GM19238 (cell line): ENCODE data around the gene HOXA13.

Experiments used
- DNase-seq: peaks from one replicate; pipeline ENCODE4 v3.0.0; 2011; ENCODE audit warnings: low spot score; ENCODE audit not compliant: insufficient read length

The HOXA13 gene

DNA sequence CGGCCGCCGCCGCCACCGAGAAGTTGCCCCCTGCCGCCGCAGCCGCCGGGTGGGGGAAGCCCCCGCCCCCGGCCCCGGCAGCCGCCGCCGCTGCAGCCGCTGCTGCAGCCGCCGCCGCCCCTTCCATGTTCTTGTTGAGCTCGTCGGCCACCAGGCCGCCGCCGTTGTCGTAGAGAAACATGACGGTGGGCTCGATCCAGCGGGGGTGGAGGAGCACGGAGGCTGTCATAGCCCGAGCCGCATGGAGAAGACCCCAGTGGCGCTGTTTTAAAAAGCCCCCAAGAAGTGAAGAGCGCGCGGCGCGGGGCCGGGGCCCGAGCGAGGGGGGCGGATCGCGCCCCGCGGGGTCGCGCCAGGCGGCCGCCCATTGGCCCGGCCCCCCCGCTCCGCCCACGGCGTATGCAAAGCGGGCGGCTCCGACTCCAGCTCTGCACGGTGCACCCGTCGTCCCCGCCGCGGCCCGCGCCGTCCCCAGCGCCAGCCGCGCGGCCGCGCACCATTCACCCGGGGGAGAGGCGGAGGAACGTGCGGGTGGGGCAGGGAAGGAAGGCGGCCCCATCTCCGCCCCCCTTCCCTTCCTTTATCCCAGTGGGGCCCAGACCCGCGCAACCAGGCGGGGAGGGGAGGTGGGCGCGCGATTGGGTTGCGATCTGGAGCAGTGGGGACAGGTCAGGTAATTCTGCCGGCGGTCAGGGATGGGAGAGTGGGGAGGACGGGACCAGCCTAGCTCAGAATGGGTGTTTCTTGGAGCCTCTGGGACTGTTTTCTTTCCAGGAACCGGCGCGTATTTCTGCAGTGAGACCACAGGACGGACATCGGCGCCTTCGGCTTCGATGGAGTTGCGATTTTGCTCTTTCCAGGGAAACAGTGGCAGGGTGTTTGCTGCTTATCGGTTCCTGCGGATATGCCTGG lies at the start of gene HOXA13:
Gene HOXA13, minus strand, starts transcription at position 243 of the 912 bp plus-strand sequence. Its CDS starts 14 bp downstream, at position 229.
- no peak for DNase-seq

DNA sequence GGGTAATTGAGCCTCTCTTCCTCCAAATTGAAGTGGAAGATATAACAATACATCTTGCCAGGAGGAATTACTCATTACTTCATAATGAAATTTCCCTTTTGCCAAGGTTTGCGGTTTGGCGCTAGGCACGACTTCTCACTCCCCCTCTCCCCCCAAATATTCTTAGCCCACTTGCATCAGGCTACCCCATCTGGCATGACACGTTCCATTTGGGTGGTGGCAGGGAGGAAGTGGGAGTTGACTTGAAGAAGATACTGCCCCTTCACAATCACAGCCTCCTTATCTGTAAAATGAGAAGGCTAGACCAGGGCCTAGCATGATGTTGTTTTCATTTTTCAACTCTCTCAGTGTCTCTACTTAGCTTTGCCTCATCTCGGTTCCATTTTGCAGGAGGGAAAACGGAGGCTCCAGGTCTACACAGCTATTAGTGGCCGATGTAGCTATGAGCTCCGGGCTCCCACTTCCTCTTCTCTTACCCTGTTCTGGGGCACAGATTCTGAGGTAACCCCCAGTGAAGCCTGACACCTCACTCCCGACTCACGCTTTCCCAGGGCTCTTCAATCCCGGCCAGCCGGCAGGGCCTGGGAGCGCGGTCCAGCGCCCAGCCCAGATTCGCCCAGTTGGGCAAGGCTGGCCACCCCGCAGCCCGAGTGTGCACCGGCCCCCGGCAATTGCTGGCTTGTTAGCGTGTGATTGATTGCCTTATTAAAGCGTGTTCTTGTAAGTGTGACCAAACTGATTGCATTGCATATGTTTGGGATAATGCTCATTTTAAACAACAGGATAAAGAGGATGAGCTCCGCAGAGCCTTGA lies 49.2 kb upstream of the HOXA13 start:
- DNase-seq: no peak

DNA sequence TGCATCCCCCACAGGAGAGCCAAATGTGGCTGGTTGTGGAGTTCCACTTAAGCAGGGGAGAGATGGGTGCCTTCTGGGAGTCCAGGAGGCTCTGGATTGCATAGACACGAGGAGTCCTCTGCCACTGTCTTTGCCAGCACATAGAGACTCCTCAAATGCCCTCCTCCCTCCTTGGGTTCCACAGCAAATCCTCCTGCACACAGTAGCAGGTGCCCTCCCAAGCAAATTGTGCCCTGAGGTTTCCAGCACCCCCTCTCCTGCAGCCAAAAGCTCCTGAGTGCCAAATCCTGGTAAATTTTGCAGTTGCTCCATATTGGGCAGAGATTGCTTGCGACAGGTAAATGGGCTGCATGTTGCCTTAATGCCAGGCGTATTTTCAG lies 48.5 kb upstream of the HOXA13 start:
- DNase-seq: no peak

DNA sequence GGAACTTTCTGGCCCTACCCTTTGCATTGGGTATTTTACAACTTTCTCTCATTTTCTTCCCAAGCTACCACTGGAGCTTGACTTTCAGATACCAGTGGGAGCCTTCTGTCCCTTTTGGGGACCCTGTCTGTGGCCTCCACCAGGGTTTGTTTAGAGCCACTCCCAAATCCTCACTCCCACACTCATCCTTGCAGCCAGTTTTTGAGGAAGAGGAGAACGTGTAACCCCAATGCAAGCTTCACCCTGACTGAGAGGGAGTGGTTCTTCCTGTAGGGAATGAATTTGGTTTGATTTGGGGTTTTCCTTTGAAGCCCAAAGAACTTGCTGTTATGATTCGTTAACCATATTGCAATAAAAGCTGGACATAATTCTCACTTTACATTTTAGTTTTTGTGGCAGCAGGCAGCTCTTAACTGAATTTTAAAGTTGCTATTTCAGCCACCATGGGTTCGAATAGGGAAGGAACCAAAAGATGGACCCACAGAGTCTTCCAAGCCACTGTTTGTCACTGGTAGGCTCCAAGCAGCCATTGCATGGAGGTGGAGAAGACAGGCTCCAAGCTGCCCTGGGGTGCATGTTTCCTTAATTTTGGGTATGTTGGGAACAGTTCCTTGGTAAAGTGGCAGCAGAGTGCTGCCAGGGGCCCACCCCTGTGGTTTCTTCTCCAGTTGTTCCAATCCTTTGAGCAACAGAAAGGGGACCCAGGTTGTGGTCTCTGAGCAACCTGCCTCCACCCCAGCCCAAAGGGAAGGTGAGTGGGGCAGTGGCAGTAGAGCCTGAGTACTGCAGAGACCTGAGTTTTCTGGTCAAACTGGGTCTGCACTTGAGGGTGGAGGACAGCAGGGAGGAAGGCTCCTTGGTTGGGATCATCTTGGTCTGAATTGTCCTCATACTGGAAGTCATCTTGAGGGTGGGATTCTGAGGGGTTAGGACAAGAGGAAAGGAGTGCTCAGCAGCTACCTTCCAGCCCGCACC lies 47.8 kb upstream of the HOXA13 start:
- no peak for DNase-seq

DNA sequence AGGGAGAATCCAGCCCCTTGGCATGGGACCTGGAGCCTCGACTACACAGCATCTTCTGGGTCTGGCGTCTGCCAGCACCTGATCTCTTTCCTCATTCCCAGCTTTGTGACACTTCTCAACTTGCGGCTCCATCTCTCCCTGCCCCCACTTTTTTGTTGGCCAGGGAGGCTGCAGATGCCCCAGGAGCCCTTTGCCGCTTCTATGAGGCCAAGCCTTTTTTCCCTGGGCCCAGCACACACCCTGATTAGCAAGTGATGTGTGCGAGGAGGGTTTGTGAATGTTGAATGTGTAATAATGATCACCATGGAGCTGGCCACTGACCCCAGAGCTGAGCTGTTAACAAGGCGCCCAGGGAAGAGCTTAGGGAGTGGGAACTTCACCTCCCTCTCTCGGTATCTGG lies 47.1 kb upstream of the HOXA13 start:
- no peak for DNase-seq

DNA sequence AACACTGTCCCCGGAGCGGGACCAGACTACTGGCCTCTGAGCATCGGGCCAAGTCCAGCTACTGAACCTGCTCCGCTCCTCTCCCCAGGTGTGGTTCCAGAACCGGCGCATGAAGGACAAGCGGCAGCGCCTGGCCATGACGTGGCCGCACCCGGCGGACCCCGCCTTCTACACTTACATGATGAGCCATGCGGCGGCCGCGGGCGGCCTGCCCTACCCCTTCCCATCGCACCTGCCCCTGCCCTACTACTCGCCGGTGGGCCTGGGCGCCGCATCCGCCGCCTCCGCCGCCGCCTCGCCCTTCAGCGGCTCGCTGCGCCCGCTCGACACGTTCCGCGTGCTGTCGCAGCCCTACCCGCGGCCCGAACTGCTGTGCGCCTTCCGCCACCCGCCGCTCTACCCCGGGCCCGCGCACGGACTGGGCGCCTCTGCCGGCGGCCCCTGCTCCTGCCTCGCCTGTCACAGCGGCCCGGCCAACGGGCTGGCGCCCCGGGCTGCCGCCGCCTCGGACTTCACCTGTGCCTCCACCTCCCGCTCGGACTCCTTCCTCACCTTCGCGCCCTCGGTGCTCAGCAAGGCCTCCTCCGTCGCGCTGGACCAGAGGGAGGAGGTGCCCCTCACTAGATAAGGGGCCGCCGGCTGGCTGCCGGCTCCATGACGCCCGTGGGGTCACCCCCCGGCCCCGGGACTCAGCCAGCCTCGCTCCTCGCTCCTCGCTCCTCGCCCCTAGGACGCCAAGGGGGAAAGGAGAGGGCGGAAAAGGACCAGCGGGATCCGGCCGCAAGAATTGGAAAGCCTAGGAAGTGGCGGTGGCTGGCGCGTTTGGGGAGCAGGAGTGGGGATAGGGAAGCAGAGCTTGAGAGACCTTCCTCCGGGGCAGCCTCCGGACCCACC lies 46.2 kb upstream of the HOXA13 start:
- no peak for DNase-seq

DNA sequence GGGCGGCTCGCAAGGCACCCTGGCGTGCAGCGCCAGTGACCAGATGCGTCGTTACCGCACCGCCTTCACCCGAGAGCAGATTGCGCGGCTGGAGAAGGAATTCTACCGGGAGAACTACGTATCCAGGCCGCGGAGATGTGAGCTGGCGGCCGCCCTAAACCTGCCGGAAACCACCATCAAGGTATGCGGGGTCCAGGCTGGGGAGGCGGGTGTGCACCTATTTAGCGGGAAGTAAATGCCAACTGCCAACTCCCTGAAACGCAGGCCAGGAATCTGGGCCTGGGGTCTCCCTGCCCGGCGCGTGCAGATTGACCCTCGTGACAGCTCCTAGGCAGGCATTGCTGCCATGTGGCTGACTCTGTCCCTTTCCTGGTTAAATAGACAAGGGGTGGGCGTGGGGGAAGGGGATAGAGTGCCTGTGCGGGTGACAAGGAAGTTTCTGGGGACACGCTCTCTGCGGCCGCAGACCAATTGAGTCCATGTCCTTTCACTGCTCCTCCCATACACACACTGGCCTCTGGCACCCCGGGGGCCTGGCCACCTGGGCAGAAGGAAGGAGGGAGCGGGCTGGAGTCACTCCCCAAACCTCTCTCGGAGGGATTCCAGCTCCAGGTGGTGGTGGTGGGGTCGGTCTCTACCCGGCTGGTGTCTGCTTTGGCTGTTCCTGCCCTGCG lies 45.4 kb upstream of the HOXA13 start:
- DNase-seq: no peak

DNA sequence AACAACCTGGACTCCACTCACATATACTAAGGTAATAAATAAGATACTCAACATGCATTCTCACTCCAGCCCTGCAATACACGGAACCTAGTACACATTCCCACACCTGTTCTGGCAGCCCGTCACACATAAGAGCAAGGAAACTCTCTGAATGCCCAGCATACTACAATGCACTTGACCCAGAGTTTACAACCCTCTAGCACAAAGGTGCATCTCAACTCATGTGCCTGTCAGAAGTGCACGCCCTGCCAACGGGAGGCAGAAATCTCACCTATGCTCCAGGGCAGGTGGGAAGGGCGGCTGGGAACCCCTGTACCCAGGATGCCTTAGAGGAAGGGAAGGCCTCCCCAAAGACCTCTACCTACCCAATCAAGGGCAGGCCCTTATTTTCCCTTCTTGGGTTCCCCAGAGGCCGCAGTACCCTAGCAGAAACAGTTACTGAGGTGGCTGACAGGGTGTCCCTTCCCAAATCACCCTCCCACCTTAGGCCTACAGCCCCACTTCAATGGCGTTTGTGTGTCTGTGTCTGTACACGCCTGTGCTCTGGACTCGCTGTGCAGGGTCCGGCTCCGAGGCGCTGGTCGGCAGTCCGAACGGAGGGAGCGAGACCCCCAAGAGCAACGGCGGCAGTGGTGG lies 44.7 kb upstream of the HOXA13 start:
- no peak for DNase-seq

DNA sequence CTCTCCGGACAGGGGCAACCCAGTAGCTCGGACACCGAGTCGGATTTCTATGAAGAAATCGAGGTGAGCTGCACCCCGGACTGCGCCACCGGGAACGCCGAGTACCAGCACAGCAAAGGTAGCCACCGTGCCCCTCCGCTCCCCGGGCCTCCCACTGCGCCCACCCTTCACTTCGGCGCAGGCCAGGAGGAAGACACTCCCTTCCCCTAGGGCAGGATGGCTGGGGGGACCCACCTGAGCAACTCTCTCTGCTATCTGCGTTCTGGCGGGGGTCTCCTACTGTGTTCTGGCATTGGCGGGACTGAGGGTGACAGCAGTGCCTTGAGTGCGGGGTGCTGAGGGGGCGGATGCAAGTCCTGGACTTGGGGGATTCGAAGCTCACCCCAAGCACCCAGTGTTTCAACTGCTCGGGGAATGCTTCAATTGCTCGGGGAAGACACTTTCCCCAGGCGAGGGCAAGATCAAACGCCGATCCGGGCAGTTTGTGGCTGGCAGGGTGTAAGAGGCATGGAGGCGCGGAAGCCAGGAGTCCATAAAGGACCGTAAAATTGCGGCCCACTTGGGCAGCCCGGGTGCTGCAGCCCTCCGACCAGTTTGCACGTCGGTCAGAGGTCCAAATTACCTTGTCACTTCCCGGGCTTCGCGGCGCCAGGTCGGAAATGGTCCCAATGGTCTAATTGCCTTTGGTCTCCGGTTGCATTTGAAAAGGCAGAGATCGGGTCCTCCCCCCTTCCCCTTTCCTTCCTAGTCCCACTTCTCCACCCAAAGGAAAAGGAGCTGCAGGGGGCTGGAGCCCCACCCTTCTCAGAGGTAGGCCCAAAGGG lies 43.7 kb upstream of the HOXA13 start:
- no peak for DNase-seq

DNA sequence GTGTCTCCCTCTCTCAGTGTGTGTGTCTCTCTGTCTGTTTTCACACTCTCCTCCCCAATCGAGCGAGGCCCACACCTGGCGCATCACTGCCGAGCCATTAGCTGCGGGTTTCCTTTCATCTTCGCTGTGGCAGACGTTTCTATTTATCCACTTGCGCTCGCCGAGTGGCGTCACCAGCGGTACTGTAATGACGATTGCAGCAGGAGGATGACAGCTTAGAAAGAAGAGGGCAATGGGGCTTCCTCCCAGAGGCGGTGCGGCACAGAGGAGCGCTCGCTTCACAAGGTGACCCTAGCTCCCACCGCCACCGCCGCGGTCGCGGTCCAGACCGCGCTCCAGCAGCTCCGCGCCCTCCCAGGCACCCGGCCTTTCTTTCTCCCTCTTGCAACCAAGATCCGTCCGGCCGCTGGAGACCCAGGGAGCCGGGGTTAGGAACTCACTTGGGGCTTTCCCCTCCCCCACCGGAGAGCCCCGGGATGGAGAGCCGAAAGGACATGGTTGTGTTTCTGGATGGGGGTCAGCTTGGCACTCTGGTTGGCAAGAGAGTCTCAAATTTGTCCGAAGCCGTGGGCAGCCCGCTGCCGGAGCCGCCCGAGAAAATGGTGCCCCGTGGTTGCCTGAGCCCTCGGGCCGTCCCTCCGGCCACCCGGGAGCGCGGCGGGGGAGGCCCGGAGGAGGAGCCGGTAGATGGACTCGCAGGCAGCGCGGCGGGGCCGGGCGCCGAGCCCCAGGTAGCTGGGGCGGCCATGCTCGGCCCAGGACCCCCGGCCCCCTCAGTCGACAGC lies 42.9 kb upstream of the HOXA13 start, which contains the start of gene EVX1:
Gene EVX1, plus strand, starts transcription at position 248 of the 785 bp plus-strand sequence. Its CDS starts 229 bp downstream, at position 477.
- no peak for DNase-seq

DNA sequence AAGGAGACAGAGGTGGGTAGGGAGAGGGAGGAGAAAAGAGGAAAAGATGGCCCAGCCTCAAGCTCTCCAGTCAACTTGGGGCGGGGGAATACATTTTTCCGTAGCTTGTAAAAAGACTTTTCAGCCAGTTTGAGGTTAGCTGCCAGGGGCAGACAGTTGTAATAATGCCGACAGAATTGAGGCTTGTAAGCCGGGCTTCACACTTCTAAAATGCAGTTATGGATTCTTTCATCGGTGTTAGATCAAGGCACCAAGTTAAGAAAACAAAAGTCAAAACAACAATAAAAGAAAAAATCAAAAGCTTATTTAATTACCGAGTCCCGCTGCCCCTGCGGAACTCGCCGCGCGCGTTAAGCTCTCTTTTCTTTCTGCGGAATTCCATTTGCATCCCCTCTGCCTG lies 42.3 kb upstream of the HOXA13 start:
- DNase-seq: no peak

DNA sequence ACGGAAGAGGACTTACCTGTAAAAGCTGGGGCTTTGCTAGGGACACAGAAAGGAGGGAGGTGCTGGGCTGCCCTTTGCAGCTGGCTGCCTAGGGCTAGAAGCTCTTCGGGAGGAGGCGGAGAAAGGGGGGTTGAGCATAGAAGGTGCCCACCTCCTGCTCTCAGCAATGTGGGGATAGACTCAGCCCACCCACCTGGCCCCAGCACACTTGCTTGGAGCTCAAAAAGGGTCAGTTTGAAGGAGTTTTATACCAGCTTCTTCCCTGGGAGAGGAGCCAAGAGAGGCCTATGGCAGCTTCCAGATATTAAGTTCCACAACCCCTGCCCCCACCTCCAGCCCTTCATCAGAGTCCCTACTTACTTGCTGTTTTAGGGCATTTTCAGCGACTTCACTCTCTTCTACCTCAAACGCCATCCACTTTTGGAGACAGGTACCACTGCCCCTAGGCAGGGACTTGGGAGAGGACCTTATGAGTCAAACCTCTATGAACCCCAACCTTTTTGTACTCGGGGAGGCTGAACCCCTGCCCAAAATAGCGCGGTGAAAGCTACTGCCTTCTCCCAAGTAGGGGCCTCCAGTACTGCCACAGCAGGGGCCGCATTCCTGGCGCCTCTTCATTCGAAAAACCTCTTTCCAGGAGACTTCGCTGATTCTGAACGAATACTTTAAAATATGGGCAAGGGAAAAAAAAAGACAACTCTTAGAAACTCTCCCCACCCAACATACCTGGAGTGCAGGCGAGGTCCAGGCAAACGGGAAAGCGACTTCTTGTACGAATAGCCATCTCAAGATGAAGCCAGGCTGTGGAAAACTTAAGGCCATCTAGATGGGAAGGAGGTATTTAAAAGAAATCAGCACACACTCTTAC lies 41.5 kb upstream of the HOXA13 start:
- DNase-seq: no peak

DNA sequence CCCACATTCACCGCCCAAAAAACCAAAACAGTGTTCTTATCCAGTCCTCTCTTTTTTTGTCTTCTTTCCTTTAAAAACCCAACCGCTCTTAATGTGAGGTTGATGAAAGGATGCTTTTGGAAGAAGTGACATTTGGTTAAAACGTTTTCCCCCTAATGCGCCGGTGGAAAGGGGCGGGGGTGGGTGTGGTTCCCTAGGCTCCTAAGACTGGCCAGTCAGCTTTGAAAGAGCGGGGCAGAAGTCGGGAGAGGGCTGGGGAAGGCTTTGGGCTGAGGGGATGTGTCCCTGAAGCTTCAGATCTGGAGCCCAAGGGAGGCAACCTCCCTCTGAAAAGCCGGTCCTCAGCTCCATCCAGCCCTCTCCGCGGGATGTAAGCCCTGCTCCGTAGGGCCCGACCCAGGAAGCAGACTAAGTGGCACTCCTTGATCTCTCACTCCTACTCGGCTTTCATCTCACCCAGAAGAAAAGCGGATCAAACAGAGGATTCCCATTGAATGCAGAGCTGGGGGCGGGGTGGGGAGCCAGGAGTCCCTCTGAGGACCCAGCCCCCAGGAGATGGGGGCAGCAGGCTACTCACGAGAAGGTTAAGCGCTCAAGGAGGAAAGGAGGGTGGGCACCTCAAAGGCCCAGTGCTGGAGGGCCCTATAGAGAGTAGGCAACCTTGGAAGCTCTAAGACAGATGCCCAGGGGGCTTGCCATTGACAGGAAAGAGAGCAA lies 40.3 kb upstream of the HOXA13 start:
- DNase-seq: no peak

DNA sequence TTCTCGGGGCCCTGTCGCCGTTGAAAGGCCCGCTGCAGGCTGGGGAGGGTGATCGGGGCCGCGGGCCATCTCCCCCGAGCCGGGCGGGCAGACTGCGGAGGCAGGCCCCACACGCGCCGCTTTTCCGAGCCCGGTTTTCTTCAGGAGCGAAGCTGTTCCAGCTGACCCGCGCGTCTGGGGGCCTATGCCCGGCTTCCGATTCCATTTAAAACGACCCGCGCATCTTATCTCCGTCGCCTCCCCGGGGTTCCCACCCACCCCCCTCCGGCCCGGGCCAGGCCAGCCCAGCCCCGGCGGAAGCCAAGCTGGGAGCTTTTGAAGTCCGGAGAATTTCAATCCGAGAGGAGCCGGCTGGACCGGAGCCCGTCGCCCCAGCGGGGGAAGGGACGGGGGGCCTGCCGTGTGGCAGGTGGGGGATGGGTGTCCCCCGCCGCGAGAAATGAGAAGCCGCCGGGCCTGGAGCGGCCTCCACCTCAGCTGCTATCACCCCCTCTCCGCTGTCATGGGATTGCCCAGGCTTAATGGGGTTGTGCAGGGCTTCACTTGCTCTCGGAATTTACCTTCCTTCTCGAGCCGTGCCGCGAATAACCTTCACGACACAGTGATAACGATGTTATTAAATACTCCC lies 39.6 kb upstream of the HOXA13 start:
- DNase-seq: no peak

DNA sequence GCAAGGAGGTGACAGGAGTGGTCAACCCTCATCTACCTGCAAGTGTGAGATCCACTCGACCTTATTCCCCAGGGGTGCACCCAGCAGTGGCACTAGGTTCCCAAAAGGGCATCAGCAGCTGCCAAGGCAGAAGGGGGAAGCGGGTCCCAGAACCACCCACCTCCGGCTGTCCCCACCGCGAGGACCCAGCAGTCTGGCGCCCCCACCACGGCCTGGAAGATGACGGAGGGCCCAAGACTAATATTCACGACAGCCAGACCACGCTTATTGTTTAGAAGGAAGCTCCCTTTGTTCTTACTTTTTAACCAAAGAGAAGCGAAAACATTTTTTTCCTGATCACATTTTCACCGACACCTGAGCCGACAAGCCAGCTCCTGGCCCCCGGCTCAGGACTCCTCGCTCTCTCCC lies 39.1 kb upstream of the HOXA13 start:
- DNase-seq: no peak
